CD8-positive, alpha-beta memory T cell (primary cell): ENCODE results near the gene ACADS. TPM values are rescaled to one million over a fixed set of nuclear protein-coding genes. Genes with fewer than 3 reads are reported as not detected.

ENCODE experiments used
- polyA plus RNA-seq: library from polyadenylated mRNA; unstranded; fragments of 300-500 nt; fragmentation: Illumina TruSeq; gene quantifications from one replicate; pipeline ENCODE4 v1.2.3, GENCODE V29; 2021
- total RNA-seq, 2 experiments: library from RNA; stranded (reverse); gene quantifications; one replicate each; pipeline ENCODE4 v1.2.3, GENCODE V29; 2021

ACADS gene
- total and polyA plus RNA-seq, 3 experiments from 2014 or later, result 11.2 to 19.7 (median 12.1) TPM

Other genes starting within 250 kb of the ACADS start
- 100 to 1,000 TPM; 288 to 296 TPM for gene DYNLL1, start 229.7 kb upstream of the ACADS start, total RNA-seq
- gene DYNLL1, start 229.7 kb upstream of the ACADS start, polyA plus RNA-seq, result 304 TPM
- 10 to 100 TPM; 37.5 to 39.0 TPM for gene COQ5, start 196.7 kb upstream of the ACADS start, total RNA-seq
- 39.7 TPM for gene COQ5, start 196.7 kb upstream of the ACADS start, polyA plus RNA-seq
- gene RNF10, start 191.5 kb upstream of the ACADS start, total RNA-seq, result 100 to 1,000 TPM; 173 to 205 TPM
- 134 TPM for gene RNF10, start 191.5 kb upstream of the ACADS start, polyA plus RNA-seq
- gene POP5, start 144.4 kb upstream of the ACADS start, total RNA-seq, result 10 to 100 TPM; 77.9 to 83.1 TPM
- 101 TPM for gene POP5, start 144.4 kb upstream of the ACADS start, polyA plus RNA-seq
- under 1 TPM; 0.13 to 0.18 TPM for gene CABP1, start 85.2 kb upstream of the ACADS start, total RNA-seq
- gene CABP1, start 85.2 kb upstream of the ACADS start, polyA plus RNA-seq, result not detected
- 100 to 1,000 TPM; 130 to 143 TPM for gene MLEC, start 38.7 kb upstream of the ACADS start, total RNA-seq
- 74.9 TPM for gene MLEC, start 38.7 kb upstream of the ACADS start, polyA plus RNA-seq
- gene UNC119B, start 15.4 kb upstream of the ACADS start, total RNA-seq, result 10 to 100 TPM; 29.8 to 30.5 TPM
- gene UNC119B, start 15.4 kb upstream of the ACADS start, polyA plus RNA-seq, result 8.8 TPM
- gene SPPL3, start 178.5 kb downstream of the ACADS start, total RNA-seq, result 10 to 100 TPM; 34.9 to 35.6 TPM
- 33.1 TPM for gene SPPL3, start 178.5 kb downstream of the ACADS start, polyA plus RNA-seq